NCI-H524 (cell line): ENCODE data around the gene GREM2.

Source experiments
- DNase-seq, 2 experiments: peaks; one replicate each; lab custom pipeline; 2025; lab: John Stamatoyannopoulos, UW

Gene GREM2

DNA sequence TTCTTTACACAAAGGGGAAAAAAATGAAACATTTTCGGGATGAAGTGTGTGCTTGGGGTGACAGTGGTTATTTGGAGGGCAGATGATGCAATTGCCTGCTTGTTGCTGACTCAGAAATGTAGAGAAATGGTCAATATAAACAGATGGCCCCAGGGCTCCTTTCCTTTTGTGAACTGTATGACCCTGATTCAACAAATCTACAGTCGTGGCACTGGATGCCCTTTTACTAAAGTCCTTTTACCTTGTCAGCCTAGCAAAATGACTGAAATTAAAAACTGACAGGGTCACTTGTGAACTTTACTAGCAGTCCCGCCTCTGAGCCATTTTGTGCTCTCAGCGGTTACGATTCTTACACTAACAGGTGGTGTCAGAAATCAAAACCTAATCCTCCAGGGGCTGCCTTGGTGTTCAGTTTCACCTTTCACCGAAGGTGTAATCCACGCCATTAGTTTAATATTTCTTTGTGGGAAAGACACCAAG is 49.8 kb downstream of the GREM2 start:
- peak; percentile 77 to 93 for DNase-seq

DNA sequence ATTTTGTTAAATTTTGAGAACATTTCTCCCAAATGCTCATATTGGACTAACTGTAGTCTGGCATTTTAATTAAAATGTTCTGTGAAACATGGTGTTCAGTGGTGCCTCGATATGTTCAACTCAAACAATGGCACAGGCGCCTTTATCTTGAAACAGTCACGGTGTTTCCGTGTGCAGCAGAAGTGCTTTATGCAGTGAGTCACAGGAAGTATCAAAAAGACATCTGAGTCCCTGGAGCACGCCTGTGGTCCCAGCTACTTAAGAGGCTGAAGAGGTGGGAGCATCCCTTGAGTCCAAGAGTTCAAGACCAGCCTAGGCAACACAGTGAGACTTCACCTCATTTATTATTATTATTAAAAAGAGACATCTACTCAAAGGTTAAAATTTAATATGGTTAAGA is 52.2 kb downstream of the GREM2 start:
- no peak for DNase-seq

DNA sequence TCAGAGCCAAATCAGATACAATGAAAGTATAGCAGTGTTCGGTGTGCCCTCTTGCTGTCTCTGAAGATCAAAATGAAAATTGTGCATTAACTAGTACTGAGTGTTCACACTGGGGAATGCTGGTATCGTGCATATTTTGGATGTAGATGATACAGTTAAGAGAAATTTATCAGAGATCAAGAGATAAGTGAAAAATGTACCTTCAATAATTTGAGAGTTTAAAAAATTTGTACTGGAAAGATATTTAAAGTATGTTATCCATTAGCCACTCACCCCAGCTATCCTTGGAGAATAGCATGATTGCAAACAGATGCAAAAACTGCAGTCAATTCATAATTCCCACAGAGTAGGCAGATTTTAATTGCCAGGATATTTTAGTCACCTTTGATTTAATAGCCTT is 56.4 kb downstream of the GREM2 start:
- no peak for DNase-seq

DNA sequence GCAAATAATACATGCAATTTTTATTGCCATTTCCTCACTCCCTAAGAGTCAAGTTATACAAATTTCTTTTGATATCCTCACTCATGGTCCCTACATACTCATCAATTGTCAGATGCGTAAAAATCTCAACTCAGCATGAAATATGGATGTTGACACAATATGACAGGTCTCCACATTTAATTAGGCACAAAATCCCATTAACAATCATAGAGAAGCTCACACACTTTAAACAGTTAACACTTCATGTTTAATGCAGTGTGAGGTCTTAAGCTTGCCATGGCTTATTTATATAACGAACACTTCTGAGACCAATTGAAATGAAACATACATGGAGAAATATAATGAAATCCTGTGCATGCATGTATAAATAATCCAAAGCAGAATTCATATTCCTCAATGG is 58.6 kb downstream of the GREM2 start:
- no peak for DNase-seq

DNA sequence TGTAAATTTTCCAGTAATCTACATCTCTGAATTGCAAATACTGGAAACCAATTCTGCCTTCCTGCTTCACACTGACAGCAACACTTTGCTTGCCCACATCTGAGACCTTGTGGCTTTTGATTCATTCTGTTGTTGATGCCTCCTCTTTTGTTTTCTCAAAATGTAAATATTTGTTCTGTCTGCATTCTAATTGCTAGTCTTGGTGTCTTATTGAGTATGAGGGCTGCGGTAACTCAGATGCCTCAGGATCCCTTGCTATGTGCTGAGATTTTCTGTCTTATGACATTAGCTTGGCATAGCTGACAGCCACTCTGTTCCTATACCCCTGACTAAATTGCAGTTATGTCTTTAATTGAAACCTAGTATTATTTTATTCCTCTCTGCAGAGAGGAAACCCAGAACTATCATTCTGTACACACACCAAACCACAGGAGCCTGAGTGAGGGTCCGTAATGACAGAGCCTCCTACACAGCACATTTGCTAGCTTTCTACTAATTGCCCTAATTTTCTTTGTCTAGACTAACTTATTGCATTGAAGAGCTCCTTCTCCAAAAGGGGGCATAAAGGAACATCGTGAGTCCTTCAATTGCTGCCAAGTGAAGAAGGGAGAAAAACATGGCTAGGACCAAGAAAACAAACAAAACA is 72.1 kb downstream of the GREM2 start:
- DNase-seq: no peak

DNA sequence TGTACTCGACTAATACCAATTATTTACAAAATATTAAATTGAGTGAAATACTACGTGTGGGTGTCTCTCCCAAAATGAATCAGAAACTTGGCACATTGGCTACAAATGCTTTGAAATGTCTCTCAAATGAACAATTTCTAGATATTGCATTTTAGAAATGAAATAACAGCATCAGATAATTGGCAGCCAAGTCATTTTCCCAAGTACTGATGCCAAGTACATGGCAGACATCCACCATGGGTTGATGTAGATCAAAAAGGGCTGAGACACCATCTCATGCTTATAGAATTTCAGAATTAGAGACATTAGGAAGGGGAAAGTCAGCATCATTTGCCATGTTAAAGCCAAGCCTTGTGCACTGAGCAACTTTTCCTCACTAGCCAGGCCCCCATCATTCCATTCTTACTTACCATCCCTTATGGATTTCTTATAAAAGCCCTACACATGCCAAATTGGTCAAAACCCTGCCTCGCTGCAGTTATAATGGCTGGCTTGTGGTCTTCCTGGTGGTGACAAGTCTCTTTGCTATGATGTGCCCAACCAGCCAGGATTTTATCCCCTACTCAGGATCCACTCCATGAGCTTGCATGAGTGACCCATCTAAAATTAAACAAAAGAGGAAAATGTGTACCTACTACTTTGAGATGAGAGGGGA is 73.1 kb downstream of the GREM2 start:
- no peak for DNase-seq

DNA sequence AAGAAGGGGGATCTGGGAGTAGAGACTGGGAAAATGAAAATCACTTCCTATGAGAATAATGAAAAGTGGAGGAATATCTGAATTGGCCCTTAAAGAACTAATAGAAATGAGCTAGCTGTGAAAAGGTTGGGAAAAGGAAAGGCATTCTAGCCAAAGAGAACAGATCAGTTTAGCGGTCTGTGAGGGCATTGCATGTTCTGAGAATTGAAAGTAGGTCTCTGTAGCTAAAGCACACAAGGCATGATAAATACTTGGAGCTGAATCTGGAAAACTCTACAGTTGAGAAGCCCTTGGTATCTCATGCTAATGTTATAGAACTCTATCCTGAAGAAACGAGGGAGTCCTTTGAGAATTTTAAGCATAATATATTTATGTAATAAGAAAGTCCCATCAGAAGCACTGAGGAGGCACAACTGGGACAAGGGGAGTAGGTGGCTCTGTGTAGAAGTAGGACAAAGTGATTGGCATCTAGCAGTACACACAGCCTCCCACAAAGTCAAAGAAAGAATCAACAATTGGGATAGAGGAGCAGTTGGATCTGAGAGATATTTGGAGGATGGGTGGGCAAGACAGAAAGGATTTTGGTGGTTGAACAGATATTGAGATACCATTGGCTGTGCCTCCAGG is 78.7 kb downstream of the GREM2 start:
- DNase-seq: no peak

DNA sequence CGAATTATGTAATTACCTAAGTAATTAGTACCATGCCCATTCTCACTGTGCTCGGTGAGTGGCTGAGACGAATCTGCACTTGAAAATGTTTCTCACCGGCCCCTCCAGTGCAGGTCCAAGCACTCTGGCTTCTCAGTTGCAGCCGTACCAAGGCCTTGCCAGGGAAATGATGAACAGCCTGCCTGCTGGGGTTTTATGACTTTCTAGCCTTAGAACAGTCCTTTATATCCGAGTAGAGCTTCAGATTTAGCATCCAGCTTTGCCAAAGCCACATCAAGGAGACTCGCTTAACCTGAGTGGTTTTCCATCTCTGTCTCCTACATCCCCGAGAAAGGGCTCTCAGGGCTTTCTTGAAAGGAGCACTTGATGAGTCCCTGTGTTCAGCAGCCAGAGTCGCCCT is 83.4 kb downstream of the GREM2 start:
- DNase-seq: no peak

DNA sequence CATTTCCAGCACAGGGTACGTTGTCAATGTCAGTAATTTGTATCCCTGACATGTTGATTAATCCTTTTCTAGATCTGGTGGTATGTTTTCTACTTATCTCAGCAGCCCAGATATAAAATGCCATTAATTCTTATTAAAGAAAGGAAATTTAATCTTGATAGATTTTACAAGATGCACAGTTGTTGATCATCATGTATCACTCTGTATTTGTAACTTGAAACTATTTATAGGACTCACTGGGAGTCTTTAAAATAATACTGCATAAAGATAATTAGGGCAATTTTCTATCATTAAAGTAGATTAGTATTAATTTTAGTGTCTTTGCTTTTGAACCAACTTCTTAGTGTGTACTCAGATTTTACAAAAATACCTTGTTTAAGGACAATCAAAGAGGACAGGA is 84.9 kb downstream of the GREM2 start:
- peak in 1 of 2 experiments; percentile 71 for DNase-seq

DNA sequence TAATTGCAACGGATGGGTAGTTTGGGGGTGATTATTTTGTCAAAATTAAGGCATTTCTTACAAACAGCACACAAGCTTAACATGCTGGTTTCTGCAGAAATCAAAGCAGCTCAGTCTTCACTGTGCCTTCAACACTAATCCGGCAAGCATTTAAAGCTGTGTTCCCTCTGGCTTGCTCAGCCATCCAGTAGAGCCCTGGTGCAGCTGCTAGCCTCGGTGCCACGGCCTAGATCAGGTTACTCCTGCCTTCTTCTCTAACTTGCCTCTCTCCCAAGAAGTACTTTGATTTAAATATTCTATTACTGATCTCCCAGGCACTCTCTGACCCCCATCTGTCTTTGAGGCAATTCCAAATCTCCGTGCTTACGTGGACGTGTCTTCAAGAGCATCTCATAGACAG is 85.6 kb downstream of the GREM2 start:
- peak; percentile 90 to 96 for DNase-seq

DNA sequence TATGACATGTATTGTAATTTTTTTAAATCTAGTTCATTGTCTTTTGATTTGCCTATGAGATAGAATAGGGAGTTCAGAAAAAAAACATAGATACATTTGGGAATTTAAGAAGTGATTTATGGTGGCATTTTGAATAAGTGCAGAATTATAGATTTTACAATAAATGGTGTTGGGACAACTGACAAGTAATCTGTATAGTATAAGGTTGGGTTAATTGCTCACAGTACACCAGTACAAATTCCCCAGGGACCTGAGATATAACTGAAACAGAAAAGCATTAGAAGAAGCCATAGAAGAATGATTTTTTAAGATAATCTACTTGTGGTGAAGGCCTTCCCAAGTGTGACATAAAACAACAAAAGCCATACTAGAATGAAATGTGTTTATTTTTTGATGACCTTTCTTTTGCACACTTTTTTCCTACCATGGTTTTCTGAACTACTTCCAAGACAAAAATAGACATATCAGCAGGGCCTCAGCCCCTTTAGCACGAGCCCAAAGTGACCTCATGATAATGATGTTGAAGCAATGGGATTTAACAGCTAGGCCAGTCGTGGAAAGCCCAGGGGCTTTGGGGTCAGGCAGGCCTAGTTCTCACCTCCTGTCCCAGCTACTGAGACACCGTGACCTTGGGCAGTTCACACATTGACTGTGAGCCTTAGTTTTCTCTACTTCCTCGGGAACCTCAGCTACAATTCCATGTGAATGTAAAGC is 87.4 kb downstream of the GREM2 start:
- no peak for DNase-seq

DNA sequence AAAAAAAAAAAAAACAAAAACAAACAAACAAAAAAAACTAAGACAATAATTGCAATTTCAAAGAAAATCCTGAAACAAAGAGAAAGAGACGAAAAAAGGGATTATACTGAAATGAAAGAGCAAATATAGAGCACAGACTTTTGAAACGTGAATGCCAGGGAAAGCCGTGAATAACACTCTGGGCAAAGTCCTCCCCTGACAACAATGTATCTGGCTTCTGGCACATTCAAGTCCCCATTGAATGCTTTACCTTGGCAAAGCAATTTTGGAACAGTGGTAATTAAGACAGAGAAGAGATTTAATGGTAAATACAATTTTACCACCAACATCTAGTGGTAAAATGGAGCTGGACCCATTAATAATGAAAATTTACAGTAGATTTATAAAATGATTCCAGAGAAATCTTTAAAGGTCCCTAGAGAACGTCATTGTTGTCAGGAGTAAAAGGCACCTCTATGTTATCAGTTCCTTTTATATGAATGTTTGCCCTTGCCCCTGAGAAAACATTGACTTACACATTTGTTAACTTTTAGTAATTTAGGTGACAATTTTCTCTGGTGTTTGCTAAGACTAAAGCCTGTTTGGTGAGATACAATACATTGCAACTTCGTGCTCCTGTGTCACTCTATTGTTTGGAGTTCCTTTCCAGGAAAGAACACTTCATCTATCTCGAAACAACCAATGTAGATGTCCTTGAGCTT is 89.7 kb downstream of the GREM2 start:
- no peak for DNase-seq

DNA sequence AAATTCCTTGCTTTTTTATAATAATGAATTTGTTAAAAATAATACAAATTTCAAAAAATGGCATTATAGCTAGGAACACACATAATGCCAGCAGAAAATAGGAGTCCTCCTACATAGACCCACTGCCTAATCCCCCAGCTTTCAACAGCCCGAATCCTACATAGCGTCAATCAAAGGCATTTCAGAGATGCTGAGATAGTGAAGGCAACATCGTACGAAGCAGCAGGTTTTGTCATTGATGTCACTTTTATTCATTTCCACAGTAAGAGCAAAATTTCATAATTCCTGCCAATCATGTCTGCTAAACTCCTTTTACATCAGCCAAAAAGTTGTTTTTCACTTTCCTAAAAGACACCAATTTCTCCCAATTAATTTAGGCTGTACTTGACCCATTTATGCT is 94.1 kb downstream of the GREM2 start:
- no peak for DNase-seq

DNA sequence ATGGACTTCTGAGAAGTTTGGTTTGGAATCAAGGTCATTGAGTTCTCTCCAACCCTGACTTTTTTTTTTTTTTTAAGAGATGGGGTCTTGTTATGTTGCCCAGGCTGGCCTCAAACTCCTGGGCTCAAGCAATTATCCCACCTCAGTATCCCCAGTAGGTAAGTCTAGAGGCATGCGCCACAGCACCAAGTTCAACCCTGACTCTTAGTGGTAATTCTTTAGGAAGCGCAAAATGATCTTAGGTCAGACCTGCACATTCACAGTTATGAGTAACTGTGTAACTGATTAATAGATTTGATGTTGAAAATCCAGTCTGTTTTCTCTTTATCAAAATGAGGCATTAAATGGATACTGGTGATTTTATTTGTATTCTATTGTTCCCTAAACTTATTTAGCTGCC is 95.9 kb downstream of the GREM2 start:
- no peak for DNase-seq

DNA sequence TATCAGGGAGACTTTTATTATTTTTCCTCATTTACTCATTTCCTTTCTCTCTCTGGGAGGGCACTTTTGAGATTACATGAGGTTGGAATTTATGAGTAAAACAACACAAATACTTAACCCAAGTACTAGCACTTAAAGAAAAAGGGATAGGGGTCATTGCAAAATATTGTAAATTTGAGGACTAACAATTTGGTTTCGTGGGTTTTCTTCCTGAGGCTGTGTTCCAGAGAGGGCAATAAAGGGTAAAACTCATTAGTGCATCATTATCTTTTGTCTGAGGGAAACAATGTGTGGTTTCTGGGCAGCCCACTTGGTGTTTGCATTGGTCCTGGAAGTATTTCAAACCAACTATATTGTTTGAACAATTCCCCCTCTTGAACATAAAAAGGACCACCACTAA is 96.5 kb downstream of the GREM2 start:
- no peak for DNase-seq

DNA sequence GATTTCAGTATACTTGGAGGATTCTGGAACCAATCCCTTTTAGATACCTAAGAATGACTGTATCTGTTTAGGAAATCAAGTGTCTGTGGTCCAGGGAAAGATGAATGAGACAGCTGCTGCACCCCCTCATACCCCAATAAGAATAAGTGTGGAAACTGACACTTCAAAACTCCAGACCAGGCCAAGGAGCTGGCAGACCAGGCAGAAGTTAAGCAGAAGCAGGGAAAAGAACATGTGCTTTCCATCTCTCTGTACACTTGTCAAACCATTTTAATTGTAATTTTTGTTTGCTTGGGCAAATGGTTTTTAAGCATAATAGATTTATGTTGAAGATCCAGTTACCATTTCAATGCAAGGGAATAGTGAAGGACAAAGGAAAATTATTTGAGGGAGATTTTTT is 100.2 kb downstream of the GREM2 start:
- no peak for DNase-seq

DNA sequence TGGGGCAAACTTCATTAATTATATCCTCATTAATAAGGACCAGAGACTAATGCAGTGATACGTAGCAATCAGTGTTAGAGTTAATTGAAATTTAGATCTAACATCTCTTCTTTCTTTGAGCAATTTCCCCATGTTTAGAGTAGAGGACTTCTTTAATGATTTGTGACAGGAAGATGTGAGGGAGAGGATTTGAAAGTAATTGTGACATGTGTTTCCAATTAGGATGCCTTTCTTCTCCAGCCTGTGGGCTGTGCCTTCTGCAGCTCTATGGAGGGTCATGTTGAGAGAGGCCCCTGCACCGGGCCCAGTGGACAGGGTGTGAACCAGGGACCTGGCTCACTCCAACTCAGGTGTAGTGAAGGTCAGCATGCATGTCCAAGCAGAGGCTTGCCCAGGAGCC is 103.0 kb downstream of the GREM2 start:
- no peak for DNase-seq

DNA sequence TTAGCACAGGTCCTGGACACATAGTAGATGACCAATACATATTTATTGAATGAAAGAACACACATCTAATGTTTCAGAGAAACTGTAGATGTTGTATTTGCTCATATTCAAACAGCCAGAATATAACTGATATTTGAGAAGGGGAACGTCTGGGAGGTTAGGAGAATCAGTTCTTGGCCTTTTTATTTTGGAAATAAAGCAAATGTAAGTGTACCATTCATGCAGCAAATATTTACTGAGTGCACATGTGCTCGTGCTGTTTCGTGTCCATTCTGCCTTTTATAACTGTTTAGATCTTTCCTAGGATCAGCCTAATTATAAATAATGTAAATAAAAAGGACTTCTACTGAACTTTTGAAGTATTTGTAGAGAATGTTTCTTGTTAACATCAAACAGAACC is 103.8 kb downstream of the GREM2 start:
- no peak for DNase-seq

DNA sequence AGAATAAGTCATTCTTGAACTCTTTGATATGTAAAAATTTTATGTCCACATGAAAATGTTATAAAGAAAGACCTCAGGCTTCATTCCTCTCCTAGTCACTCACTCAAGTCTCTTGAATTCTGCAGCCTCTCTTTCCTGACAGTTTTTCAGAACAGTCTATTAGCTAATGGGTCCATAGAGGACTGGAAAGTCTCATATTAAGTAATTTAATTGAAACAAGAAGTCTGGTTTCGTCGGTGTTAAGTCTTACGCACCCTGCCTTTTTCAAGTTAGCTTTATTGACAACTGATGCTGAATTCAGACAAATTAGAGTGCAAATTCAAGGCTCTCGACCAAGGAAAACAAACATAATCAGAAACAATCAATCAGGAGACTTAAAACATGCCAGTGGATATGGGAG is 105.8 kb downstream of the GREM2 start:
- DNase-seq: no peak

DNA sequence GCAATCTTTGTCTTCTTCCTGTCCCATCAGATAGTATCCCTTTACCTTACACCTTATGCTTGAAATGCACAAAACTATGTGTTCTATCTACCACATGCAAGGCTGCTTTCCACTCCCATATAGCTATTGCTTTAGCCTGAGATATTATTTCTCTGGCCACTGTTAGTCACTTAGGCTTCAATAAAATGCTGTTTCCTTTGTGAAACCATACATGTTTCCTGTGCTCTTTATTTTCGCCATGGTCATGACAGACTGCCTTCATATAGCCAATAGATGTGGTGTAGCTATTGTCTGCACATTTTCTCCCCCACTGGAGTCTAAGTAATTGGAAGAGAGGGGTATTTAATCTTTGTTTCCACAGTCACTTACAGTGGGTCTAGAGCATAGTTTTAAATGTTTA is 108.4 kb downstream of the GREM2 start:
- DNase-seq: no peak

DNA sequence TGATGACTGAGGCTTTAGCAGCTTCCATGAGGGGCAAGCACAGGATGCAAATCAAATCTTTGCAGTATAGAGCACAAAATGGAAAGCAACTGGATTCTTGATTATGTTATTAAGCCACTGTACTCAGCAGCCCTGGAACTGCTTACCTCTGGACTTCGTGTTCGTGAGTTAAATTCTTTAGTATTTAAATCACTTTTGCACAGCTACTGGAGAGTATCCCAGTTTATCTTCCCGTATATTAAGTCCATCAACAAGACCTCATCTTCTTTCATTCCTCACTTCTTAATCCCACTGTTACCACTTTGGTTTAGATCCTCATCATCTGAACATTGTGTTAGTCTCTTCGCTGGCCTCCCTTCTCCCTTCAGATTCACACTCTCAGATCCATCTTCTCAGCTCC is 108.9 kb downstream of the GREM2 start:
- no peak for DNase-seq

DNA sequence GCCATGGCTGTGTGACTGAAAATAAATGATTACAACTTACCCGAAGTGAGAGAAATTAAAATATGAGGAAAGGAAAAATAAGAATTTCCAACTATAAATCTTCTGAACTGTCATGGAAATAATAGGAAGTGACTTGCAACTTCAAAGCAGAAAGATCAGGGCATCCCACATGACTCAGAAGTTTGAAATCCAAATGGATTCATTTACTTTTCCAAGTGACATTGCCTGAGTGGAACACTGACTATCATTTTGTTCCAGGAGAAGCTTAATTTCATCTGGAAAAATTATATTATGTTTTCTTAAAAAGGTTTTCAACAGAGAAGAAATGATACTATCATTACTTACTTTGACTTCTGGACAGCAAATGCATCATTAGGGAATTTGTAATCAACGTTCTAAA is 110.8 kb downstream of the GREM2 start:
- no peak for DNase-seq
